ENCODE data around the gene ZNF831. TPM values are rescaled to one million over a fixed set of nuclear protein-coding genes. Genes with fewer than 3 reads are reported as not detected.

The ZNF831 gene
- total RNA-seq, 1 experiment from 2014 or later, result not detected

- DNase-seq, result no peak
- H3K27me3 Mint-ChIP-seq (ENCODE audit: unreplicated experiment), result peaks cover 61% of the 10 kb centered on the region
- no peak for TF ChIP-seq CTCF (IDR thresholded peaks at IDR 0.05; ENCODE audit: unreplicated experiment)
- H3K36me3 Mint-ChIP-seq (ENCODE audit: insufficient read depth, unreplicated experiment), result no peaks in the 10 kb centered on the region
- H3K27ac Mint-ChIP-seq (ENCODE audit: unreplicated experiment), result no peak overlapping the region
- BruUV-seq (replicated peaks), result no TSS peak
- H3K4me1 Mint-ChIP-seq (ENCODE audit: low read depth, unreplicated experiment), result peaks cover 20% of the 10 kb centered on the region
- no peak overlapping the region for H3K4me3 Mint-ChIP-seq (ENCODE audit: low read depth, unreplicated experiment)
- intact Hi-C loops (cut with micrococcal nuclease; ENCODE audit: unreplicated experiment), result loop anchor here (2.0 kb wide), 1 partner anchor 39 kb away; no protein-coding TSS in a partner anchor
- CTCF ChIA-PET, result no interaction called here
- H3K9me3 Mint-ChIP-seq (ENCODE audit: low read depth, unreplicated experiment), result peaks cover 5% of the 10 kb centered on the region
These were observed 35.8 kb upstream of the ZNF831 start for GRCh38 chr20:59127839-59128238.

- no TSS peak for BruUV-seq (replicated peaks)
- CTCF ChIA-PET, result no interaction called here
- intact Hi-C loops (cut with micrococcal nuclease; ENCODE audit: unreplicated experiment), result no loop called here
- Mint-ChIP-seq H3K4me1 (ENCODE audit: low read depth, unreplicated experiment) (peaks cover 3% of the 10 kb centered on the region), H3K36me3 (ENCODE audit: insufficient read depth, unreplicated experiment) (no peaks in the 10 kb centered on the region), H3K27ac (ENCODE audit: unreplicated experiment) (no peak overlapping the region), H3K9me3 (ENCODE audit: low read depth, unreplicated experiment) (peaks cover 5% of the 10 kb centered on the region), H3K4me3 (ENCODE audit: low read depth, unreplicated experiment) (no peak overlapping the region), H3K27me3 (ENCODE audit: unreplicated experiment) (peaks cover 81% of the 10 kb centered on the region)
- no peak for TF ChIP-seq CTCF (IDR thresholded peaks at IDR 0.05; ENCODE audit: unreplicated experiment)
- no peak for DNase-seq
These were observed 31.9 kb upstream of the ZNF831 start for GRCh38 chr20:59131551-59132285.

GRCh38 chr20:59134182-59134581 is 29.4 kb upstream of the ZNF831 start:
- Mint-ChIP-seq H3K27me3 (ENCODE audit: unreplicated experiment) (peaks cover 89% of the 10 kb centered on the region), H3K4me1 (ENCODE audit: low read depth, unreplicated experiment) (no peaks in the 10 kb centered on the region), H3K27ac (ENCODE audit: unreplicated experiment) (no peak overlapping the region), H3K4me3 (ENCODE audit: low read depth, unreplicated experiment) (no peak overlapping the region), H3K9me3 (ENCODE audit: low read depth, unreplicated experiment) (no peaks in the 10 kb centered on the region), H3K36me3 (ENCODE audit: insufficient read depth, unreplicated experiment) (no peaks in the 10 kb centered on the region)
- TF ChIP-seq CTCF (IDR thresholded peaks at IDR 0.05; ENCODE audit: unreplicated experiment), result no peak
- CTCF ChIA-PET, result no interaction called here
- no peak for DNase-seq
- intact Hi-C loops (cut with micrococcal nuclease; ENCODE audit: unreplicated experiment), result no loop called here
- no TSS peak for BruUV-seq (replicated peaks)

- Mint-ChIP-seq H3K9me3 (ENCODE audit: low read depth, unreplicated experiment) (no peaks in the 10 kb centered on the region), H3K4me1 (ENCODE audit: low read depth, unreplicated experiment) (no peaks in the 10 kb centered on the region), H3K27ac (ENCODE audit: unreplicated experiment) (no peak overlapping the region), H3K36me3 (ENCODE audit: insufficient read depth, unreplicated experiment) (no peaks in the 10 kb centered on the region), H3K4me3 (ENCODE audit: low read depth, unreplicated experiment) (no peak overlapping the region), H3K27me3 (ENCODE audit: unreplicated experiment) (peaks cover 92% of the 10 kb centered on the region)
- CTCF ChIA-PET, result no interaction called here
- intact Hi-C loops (cut with micrococcal nuclease; ENCODE audit: unreplicated experiment), result no loop called here
- BruUV-seq (replicated peaks), result no TSS peak
- no peak for TF ChIP-seq CTCF (IDR thresholded peaks at IDR 0.05; ENCODE audit: unreplicated experiment)
- no peak for DNase-seq
These were observed 28.5 kb upstream of the ZNF831 start for GRCh38 chr20:59135093-59135492.
